ENCODE measurements around the gene STING1. TPM values are rescaled to one million over a fixed set of nuclear protein-coding genes. Genes with fewer than 3 reads are reported as not detected.

The STING1 gene
- total and polyA plus RNA-seq, 2 donors from 2014 or later, result 29.8 to 109 TPM

- no peaks in the 10 kb centered on the region for H3K36me3 ChIP-seq (ENCODE audit: control insufficient read depth in 2 of 3, insufficient read depth in 3 of 3, low read length in 3 of 3)
- no peaks in the 10 kb centered on the region for H3K9me3 ChIP-seq (ENCODE audit: control insufficient read depth in 2 of 3, insufficient read depth in 1 of 3, low read length in 3 of 3)
- TF ChIP-seq CTCF (IDR thresholded peaks at IDR 0.05; ENCODE audit: borderline replicate concordance, extremely low read depth, insufficient read depth), result no peak
- no peak overlapping the region for H3K4me3 ChIP-seq (ENCODE audit: low read length in 3 of 3)
- no peak overlapping the region for H3K27ac ChIP-seq (ENCODE audit: low read depth in 2 of 2, low read length in 2 of 2)
- H3K27me3 ChIP-seq (ENCODE audit: control insufficient read depth, insufficient read depth, low read length), result no peaks in the 10 kb centered on the region
- no peak overlapping the region for H3K9ac ChIP-seq (ENCODE audit: low read length in 3 of 3)
- DNase-seq (no peak), FAIRE-seq (no peak)
- H3K4me1 ChIP-seq (ENCODE audit: control insufficient read depth in 2 of 3, insufficient read depth in 2 of 3, low read depth in 1 of 3, low read length in 3 of 3), result no peaks in the 10 kb centered on the region
- intact Hi-C loops (cut with DNase I), result no loop called here
These were observed 23.8 kb downstream of the STING1 start for GRCh38 chr5:139458580-139459407.

GRCh38 chr5:139457653-139458306 is 24.8 kb downstream of the STING1 start:
- Histone ChIP-seq H3K4me1 (ENCODE audit: control insufficient read depth in 2 of 3, insufficient read depth in 2 of 3, low read depth in 1 of 3, low read length in 3 of 3) (no peaks in the 10 kb centered on the region), H3K9ac (ENCODE audit: low read length in 3 of 3) (no peak overlapping the region), H3K27ac (ENCODE audit: low read depth in 2 of 2, low read length in 2 of 2) (no peak overlapping the region), H3K9me3 (ENCODE audit: control insufficient read depth in 2 of 3, insufficient read depth in 1 of 3, low read length in 3 of 3) (no peaks in the 10 kb centered on the region), H3K27me3 (ENCODE audit: control insufficient read depth, insufficient read depth, low read length) (no peaks in the 10 kb centered on the region), H3K4me3 (ENCODE audit: low read length in 3 of 3) (no peak overlapping the region), H3K36me3 (ENCODE audit: control insufficient read depth in 2 of 3, insufficient read depth in 3 of 3, low read length in 3 of 3) (no peaks in the 10 kb centered on the region)
- no peak for FAIRE-seq
- no peak for TF ChIP-seq CTCF (IDR thresholded peaks at IDR 0.05; ENCODE audit: borderline replicate concordance, extremely low read depth, insufficient read depth)
- intact Hi-C loops (cut with DNase I), result no loop called here
- DNase-seq, result no peak

- H3K4me3 ChIP-seq (ENCODE audit: low read length in 3 of 3), result no peak overlapping the region
- H3K27me3 ChIP-seq (ENCODE audit: control insufficient read depth, insufficient read depth, low read length), result no peaks in the 10 kb centered on the region
- H3K4me1 ChIP-seq (ENCODE audit: control insufficient read depth in 2 of 3, insufficient read depth in 2 of 3, low read depth in 1 of 3, low read length in 3 of 3), result no peaks in the 10 kb centered on the region
- intact Hi-C loops (cut with DNase I), result no loop called here
- no peak overlapping the region for H3K9ac ChIP-seq (ENCODE audit: low read length in 3 of 3)
- DNase-seq (no peak), FAIRE-seq (no peak)
- no peaks in the 10 kb centered on the region for H3K9me3 ChIP-seq (ENCODE audit: control insufficient read depth in 2 of 3, insufficient read depth in 1 of 3, low read length in 3 of 3)
- no peak overlapping the region for H3K27ac ChIP-seq (ENCODE audit: low read depth in 2 of 2, low read length in 2 of 2)
- no peak for TF ChIP-seq CTCF (IDR thresholded peaks at IDR 0.05; ENCODE audit: borderline replicate concordance, extremely low read depth, insufficient read depth)
- no peaks in the 10 kb centered on the region for H3K36me3 ChIP-seq (ENCODE audit: control insufficient read depth in 2 of 3, insufficient read depth in 3 of 3, low read length in 3 of 3)
These were observed 25.3 kb downstream of the STING1 start for GRCh38 chr5:139457241-139457640.
